Activated CD8-positive, alpha-beta memory T cell treated with anti-CD3 and anti-CD28 coated beads for 48 hours (primary cell): ENCODE data around the gene ORAI3.

ENCODE experiments used
- DNase-seq, 3 experiments: peaks; one replicate each; pipeline ENCODE4 v3.0.0-alpha.2; 2020; ENCODE audit warnings: low read depth in 2 of 3, low spot score in 2 of 3

ORAI3 gene

DNA sequence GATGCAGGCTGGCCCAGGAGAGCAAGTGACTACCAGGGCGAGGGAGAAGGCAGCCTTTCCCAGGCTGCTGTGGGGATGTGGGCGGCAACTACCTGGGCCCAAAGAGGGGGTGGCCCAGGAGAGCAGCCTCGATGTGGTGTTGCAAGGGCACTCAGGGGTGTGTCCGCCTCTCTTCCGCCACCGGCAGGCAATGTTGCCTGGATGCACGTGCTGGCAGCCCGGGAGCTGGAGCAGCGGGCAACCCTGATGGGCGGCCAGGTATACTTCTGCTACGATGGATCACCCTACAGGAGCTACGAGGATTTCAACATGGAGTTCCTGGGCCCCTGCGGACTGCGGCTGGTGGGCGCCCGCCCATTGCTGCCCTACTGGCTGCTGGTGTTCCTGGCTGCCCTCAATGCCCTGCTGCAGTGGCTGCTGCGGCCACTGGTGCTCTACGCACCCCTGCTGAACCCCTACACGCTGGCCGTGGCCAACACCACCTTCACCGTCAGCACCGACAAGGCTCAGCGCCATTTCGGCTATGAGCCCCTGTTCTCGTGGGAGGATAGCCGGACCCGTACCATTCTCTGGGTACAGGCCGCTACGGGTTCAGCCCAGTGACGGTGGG, 38.8 kb downstream of the ORAI3 start:
- DNase-seq = no peak

DNA sequence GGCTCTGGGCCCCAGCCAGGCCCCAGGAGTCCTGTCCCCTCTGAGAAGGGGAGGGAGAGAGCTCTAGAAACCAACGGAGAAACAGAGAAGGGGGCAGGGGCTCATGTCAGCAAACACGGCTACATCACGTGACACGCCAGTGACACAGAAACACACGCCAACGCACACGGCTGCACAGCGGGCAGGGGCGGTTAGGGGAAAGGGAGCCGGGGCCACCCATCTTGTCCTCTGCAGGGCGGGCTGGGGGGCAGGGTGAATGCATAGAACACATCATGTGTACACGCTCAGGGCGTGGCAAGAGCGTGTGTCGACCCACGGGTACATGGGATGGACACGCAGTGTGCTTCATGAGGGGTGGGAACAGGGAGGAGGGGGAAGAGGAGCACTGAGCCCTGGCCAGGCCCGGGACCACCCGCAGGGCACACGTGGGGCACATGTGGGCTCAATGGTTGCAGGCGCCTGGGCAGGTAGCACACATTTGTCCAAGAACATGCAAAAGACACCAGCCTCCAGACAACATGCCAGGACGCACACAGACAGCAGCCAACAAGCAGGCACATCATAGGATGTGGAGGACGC, 40.7 kb downstream of the ORAI3 start:
- DNase-seq = no peak

- no peak for DNase-seq
Observed at GRCh38 chr16:30990105-30990504, 41.2 kb downstream of the ORAI3 start.

GRCh38 chr16:30991052-30991451, 42.2 kb downstream of the ORAI3 start:
- DNase-seq = no peak

DNA sequence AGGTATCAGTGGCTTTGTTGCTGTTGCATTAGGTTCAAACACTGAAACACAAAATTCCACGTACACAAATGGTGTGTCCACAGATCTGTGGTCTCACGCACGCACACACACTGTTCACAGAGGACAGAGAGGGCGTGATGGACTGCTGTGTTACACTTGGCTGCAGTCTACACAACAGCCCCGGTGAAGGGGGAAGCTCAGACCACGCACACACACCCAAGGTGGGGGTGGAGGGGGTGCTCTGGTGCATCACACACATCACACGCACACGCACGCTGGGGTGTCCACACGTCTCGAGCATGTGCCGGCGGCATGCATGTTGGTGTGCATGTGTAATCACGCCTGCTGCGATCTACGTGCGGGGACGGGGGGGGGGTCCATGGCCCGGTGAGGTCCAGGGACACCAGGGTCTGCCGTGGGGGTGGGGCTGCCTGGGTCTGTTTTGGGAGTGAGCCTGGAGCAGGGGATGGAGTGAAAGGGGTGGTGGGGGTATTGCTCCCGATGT, 43.5 kb downstream of the ORAI3 start:
- DNase-seq = no peak

GRCh38 chr16:30992931-30993816, 44.3 kb downstream of the ORAI3 start:
- no peak for DNase-seq

- no peak for DNase-seq
Observed at GRCh38 chr16:30995927-30996323, 47.1 kb downstream of the ORAI3 start.

DNA sequence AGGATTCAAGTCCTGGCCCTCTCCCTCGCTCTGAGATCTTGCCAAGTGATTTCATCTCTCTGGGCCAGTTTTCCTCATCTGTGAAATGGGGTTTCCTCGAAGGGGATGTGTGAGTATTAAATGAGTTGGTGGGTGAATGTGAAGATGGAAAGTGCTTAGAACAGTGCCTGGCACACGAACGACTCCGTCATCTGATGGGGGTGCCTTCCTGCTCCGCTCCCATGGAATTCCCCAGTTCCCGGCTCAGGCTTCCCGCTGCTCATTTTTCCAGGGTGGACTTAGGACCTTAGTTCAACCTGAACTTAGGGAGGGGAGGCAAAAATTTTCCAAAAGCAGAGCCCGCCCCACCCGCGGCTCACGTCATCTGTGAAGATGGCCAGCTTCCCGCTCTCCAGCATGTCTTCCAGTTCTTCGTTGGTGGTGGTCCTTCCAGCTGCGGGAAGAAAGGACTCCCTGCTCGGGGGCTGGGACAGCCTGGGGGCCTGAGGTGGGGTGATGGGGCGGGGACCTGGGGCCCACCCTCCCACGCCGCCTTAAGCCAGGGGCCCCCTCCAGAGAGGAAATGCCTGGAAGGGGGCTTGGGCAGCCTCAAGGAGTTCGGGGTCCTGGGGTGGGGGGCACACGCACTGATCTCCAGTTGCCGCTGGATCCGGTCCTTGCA, 47.6 kb downstream of the ORAI3 start:
- DNase-seq = no peak

GRCh38 chr16:30996985-30997724, 48.3 kb downstream of the ORAI3 start:
- DNase-seq = peak; percentile 63 to 82 (median 75)

GRCh38 chr16:30997725-30998711, 49.1 kb downstream of the ORAI3 start:
- DNase-seq = no peak

DNA sequence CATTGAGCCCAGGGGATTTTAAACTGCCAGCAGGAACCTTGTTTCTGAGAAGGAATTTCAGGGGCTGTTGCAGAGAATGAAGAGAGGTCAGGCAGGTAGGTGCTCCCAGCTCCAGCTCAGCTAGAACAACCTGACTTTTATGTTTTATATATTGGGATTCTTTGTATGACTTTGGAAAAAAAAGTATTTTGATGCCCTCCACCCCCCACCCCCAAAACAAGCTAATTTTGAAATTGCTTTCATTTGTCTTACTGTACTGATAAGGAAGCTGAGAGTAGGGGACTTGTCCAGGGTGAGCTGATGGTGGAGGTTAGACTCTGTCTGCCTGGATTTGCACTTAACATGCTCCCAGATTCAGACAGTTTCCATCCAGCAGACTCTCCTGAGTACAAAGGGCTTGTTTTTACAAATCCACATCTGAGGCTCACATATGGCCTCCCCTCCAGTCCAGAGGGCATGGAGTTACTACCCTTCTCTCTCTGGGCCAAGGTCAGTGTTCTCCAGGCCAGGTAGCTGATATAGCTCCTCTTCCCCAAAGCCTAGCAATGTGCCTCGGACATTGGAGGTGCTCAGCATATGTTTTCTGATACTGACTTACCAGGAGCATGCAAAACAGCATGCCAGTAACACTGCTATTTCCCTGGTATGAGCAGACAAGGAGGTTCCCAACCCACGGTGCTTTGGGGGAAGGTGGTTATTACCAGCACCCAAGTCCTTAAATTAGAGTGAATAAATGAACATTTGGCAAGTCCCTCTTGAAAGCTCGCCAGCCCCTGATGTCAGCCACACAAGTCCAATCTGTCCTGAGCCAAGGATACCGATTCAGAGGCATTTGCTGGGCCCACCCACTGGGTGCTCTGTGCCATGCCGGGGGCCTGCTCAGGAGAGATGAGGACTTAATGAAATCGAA, 50.2 kb downstream of the ORAI3 start:
- no peak for DNase-seq

DNA sequence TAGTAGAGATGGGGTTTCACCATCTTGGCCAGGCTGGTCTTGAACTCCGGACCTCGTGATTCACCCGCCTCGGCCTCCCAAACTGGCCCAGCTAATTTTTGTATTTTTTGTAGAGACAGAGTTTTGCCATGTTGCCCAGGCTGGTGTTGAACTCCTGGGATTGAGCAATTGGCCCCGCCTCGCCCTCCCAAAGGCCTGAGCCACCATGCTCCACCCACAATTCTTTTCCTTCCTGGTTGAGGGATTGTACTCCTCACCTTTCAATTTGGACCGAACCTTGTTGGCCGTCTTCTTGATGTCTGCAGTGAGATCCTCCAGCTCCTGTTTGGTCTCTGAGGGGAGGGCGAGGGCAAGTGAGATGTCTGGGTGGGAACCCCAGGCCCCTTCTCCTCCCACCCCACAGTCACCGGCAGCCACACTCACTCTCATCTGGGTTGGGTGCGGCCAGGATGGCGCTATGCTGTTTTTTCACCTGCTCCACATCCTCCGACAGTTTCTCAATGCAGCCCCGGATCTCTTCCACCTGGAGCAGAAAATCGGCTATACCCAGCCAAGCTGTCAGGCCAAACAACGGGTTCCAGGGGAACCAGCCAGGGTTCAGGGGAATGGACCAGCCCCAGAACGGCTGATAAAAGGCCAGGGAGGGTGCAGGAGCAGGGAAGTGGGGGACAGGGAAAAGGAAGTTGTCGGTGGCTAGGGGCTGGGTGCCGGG, 52.0 kb downstream of the ORAI3 start:
- no peak for DNase-seq

GRCh38 chr16:31001507-31002249, 52.8 kb downstream of the ORAI3 start:
- no peak for DNase-seq

GRCh38 chr16:31002250-31002700, 53.4 kb downstream of the ORAI3 start:
- no peak for DNase-seq

DNA sequence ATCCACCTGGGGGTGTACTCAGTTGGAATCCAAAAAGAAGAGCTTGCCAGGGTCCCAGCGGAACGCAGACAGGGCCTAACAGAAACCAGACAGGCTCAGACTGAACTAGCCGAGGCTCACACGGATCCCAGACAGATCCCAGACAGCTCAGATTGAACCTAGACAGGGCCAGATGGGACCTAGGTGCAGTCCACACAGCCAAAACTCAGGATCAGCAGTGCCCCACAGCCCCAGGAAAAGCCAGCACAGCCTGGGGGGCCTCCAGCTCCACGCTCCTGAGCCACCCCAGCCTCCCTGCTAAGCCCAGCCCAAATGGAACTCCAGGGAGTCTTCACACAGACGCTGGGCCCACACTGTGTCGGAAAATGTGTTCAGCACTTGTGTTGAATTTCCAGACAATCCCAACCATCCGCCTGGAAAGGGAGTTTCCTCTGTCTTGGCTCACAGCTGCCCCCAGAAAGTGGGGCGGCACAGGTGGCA, 54.0 kb downstream of the ORAI3 start:
- no peak for DNase-seq

- no peak for DNase-seq
Observed at GRCh38 chr16:31003744-31004143, 54.9 kb downstream of the ORAI3 start.
